OCI-LY3 (cell line): ENCODE data around the gene UFSP2.

Experiments used
- H2AFZ ChIP-seq: fragments of 200-600, 300-600 bp; shearing (Covaris generic); 2 replicates; pipeline ENCODE4 v1.6.0; 2014; ENCODE audit warnings: antibody characterized with exemption, low read depth, low read length
- H3K27ac ChIP-seq: fragments of 200-600, 300-600 bp; sonication (generic); 2 replicates; pipeline ENCODE4 v1.5.1; 2014; ENCODE audit warnings: mild to moderate bottlenecking, low read length, moderate library complexity, mixed read lengths
- H3K27me3 ChIP-seq: fragments of 200-600, 300-600 bp; sonication (generic); 2 replicates; pipeline ENCODE4 v1.6.1; 2014; ENCODE audit warnings: low read depth, low read length, mixed read lengths
- H3K36me3 ChIP-seq: fragments of 200-600, 300-600 bp; sonication (generic); replicated peaks from 2 replicates; pipeline ENCODE3; 2014; ENCODE audit warnings: low read depth, low read length, mixed read lengths
- H3K4me1 ChIP-seq: fragments of 300-600, 200-600 bp; sonication (generic); 2 replicates; pipeline ENCODE4 v1.6.1; 2014; ENCODE audit warnings: low read length, mixed read lengths
- H3K4me2 ChIP-seq: fragments of 200-600, 300-600 bp; sonication (generic); 2 replicates; pipeline ENCODE4 v1.6.1; 2014; ENCODE audit warnings: low read length, mixed read lengths
- H3K4me3 ChIP-seq: fragments of 300-600, 200-600 bp; sonication (generic); 2 replicates; pipeline ENCODE4 v1.5.1; 2014; ENCODE audit warnings: antibody characterized with exemption, mild to moderate bottlenecking, low read length, moderate library complexity
- H3K79me2 ChIP-seq: fragments of 300-600, 200-600 bp; shearing (Covaris generic); 2 replicates; pipeline ENCODE4 v1.6.1; 2014; ENCODE audit warnings: mild to moderate bottlenecking, low read length, mixed read lengths
- H3K9ac ChIP-seq: fragments of 300-600, 200-600 bp; shearing (Covaris generic); 2 replicates; pipeline ENCODE4 v1.6.0; 2014; ENCODE audit warnings: mild to moderate bottlenecking, low read length, moderate library complexity
- H3K9me3 ChIP-seq: fragments of 200-600, 300-600 bp; shearing (Covaris generic); 2 replicates; pipeline ENCODE4 v1.6.1; 2014; ENCODE audit warnings: low read length, mixed read lengths; ENCODE audit not compliant: insufficient read depth
- H4K20me1 ChIP-seq: fragments of 200-600, 300-600 bp; sonication (generic); 2 replicates; pipeline ENCODE4 v1.6.1; 2016; ENCODE audit warnings: low read length, mixed read lengths; ENCODE audit not compliant: insufficient read depth
- EZH2phosphoT487 ChIP-seq: fragments of 200-600 bp; shearing (Covaris generic); IDR thresholded peaks from 2 replicates; pipeline ENCODE4 v1.6.1; 2018; ENCODE audit warnings: antibody characterized with exemption, mixed run types, low read depth
- TF ChIP-seq, protein P1 (sequence below): fragments of 200-600, 300-600 bp; sonication (generic); IDR thresholded peaks from 2 replicates; pipeline ENCODE4 v1.5.1; 2014; ENCODE audit warnings: antibody characterized with exemption, low read length, low read depth

Gene UFSP2

DNA sequence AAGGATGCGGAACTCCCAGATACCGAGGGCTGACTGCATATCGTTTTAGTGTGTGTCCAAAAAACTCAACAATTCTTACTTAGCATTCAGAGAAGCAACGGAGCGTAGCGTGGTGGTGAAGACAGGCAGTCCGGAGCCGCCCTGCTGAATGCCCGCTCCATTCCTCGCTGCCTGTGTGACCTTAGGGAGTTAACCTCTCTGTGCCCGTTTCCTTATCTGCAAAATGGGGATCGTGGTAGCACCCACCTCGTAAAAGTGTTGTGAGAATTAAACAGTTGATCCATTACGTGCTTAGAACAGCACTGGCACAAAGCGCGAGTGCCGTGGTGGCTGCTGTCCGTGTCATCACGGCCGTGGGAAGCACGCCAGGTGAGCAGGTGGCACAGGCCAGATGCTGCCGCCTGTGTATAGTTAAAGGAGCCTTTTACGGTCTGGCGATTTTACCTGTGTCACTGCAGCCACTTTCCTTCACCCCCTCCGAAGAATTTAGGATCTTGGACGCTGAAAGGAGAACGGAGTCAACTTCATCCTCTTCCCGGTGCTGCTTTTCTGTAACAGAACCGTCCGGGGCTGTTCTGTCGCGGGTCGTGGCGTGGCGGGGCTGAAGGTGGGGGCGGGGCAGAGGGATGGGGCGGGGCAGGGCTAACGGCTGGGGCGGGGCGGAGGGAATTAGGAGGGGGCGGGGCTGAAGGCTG lies 44.9 kb upstream of the UFSP2 start:
- Histone ChIP-seq H3K36me3 (no peaks in the 10 kb centered on the region), H3K4me3 (peak overlapping the region; percentile 83), H3K9ac (peak overlapping the region; percentile 27), H3K4me1 (no peaks in the 10 kb centered on the region), H4K20me1 (no peaks in the 10 kb centered on the region), H3K9me3 (no peaks in the 10 kb centered on the region), H2AFZ (peak overlapping the region; percentile 46; the same call in 1 of the 2 replicates), H3K27me3 (no peaks in the 10 kb centered on the region), H3K27ac (no peak overlapping the region), H3K4me2 (peak overlapping the region; percentile 87), H3K79me2 (no peaks in the 10 kb centered on the region)
- no peak for TF ChIP-seq EZH2phosphoT487
- TF ChIP-seq, protein P1, sequence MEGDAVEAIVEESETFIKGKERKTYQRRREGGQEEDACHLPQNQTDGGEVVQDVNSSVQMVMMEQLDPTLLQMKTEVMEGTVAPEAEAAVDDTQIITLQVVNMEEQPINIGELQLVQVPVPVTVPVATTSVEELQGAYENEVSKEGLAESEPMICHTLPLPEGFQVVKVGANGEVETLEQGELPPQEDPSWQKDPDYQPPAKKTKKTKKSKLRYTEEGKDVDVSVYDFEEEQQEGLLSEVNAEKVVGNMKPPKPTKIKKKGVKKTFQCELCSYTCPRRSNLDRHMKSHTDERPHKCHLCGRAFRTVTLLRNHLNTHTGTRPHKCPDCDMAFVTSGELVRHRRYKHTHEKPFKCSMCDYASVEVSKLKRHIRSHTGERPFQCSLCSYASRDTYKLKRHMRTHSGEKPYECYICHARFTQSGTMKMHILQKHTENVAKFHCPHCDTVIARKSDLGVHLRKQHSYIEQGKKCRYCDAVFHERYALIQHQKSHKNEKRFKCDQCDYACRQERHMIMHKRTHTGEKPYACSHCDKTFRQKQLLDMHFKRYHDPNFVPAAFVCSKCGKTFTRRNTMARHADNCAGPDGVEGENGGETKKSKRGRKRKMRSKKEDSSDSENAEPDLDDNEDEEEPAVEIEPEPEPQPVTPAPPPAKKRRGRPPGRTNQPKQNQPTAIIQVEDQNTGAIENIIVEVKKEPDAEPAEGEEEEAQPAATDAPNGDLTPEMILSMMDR, result no peak

- Histone ChIP-seq H3K27me3 (no peaks in the 10 kb centered on the region), H3K4me1 (no peaks in the 10 kb centered on the region), H2AFZ (no peak overlapping the region), H3K4me2 (no peak overlapping the region), H3K9ac (no peak overlapping the region), H3K36me3 (no peaks in the 10 kb centered on the region), H3K79me2 (no peaks in the 10 kb centered on the region), H4K20me1 (no peaks in the 10 kb centered on the region), H3K27ac (no peak overlapping the region), H3K9me3 (no peaks in the 10 kb centered on the region), H3K4me3 (no peak overlapping the region)
- no peak for TF ChIP-seq EZH2phosphoT487
- TF ChIP-seq, protein P1, result no peak
Observed at GRCh38 chr4:185469580-185470154, 43.9 kb upstream of the UFSP2 start.

GRCh38 chr4:185468999-185469398 lies 43.2 kb upstream of the UFSP2 start:
- H3K4me2 ChIP-seq, result no peak overlapping the region
- H3K4me1 ChIP-seq, result no peaks in the 10 kb centered on the region
- H3K9ac ChIP-seq, result no peak overlapping the region
- H3K27me3 ChIP-seq, result no peaks in the 10 kb centered on the region
- no peak overlapping the region for H3K27ac ChIP-seq
- TF ChIP-seq, protein P1, result no peak
- no peak for TF ChIP-seq EZH2phosphoT487
- H2AFZ ChIP-seq, result no peak overlapping the region
- H3K9me3 ChIP-seq, result no peaks in the 10 kb centered on the region
- H3K79me2 ChIP-seq, result no peaks in the 10 kb centered on the region
- H4K20me1 ChIP-seq, result no peaks in the 10 kb centered on the region
- H3K36me3 ChIP-seq, result no peaks in the 10 kb centered on the region
- no peak overlapping the region for H3K4me3 ChIP-seq

- TF ChIP-seq, protein P1, result no peak
- no peak for TF ChIP-seq EZH2phosphoT487
- Histone ChIP-seq H3K36me3 (no peaks in the 10 kb centered on the region), H2AFZ (no peak overlapping the region), H3K9ac (no peak overlapping the region), H3K27ac (no peak overlapping the region), H4K20me1 (no peaks in the 10 kb centered on the region), H3K27me3 (no peaks in the 10 kb centered on the region), H3K79me2 (no peaks in the 10 kb centered on the region), H3K4me1 (no peaks in the 10 kb centered on the region), H3K9me3 (no peaks in the 10 kb centered on the region), H3K4me2 (no peak overlapping the region), H3K4me3 (no peak overlapping the region)
Observed at GRCh38 chr4:185467991-185468390, 42.2 kb upstream of the UFSP2 start.
